Activated CD8-positive, alpha-beta T cell treated with anti-CD3 and anti-CD28 coated beads for 36 hours (primary cell): Measurements from ENCODE around the gene CORO2A. TPM values are rescaled to one million over a fixed set of nuclear protein-coding genes. Genes with fewer than 3 reads are reported as not detected.

ENCODE experiments used
- ATAC-seq: fragments of 200-7000 bp; cut with Tn5 transposase; one replicate; pipeline ENCODE4 v1.10.0; 2021; ENCODE audit warnings: mild to moderate bottlenecking, moderate library complexity
- CTCF ChIA-PET: fragments of 350-600 bp; sonication (Branson Sonifier 250); formaldehyde crosslinking; loops from one replicate; lab custom pipeline; 2021; ENCODE audit warnings: antibody characterized with exemption; lab: Charles Lee
- POLR2A ChIA-PET: fragments of 350-600 bp; sonication (Branson Sonifier 250); formaldehyde crosslinking; loops from one replicate; lab custom pipeline; 2021; ENCODE audit warnings: antibody characterized with exemption; lab: Charles Lee
- DNase-seq: peaks from one replicate; pipeline ENCODE4 v3.0.0-alpha.2; 2020
- H3K27ac Mint-ChIP-seq: one replicate; pipeline ENCODE4 v1.8.0; 2021; ENCODE audit warnings: mild to moderate bottlenecking, mixed read lengths
- H3K27me3 Mint-ChIP-seq: one replicate; pipeline ENCODE4 v1.8.0; 2021; ENCODE audit warnings: mixed read lengths
- H3K36me3 Mint-ChIP-seq: one replicate; pipeline ENCODE4 v1.8.0; 2021; ENCODE audit warnings: low read depth, mixed read lengths
- H3K4me1 Mint-ChIP-seq: one replicate; pipeline ENCODE4 v1.8.0; 2021; ENCODE audit warnings: low read depth, mixed read lengths
- H3K4me3 Mint-ChIP-seq: one replicate; pipeline ENCODE4 v1.8.0; 2021; ENCODE audit warnings: mild to moderate bottlenecking, moderate library complexity, mixed read lengths
- H3K9me3 Mint-ChIP-seq: one replicate; pipeline ENCODE4 v1.8.0; 2021; ENCODE audit warnings: mixed read lengths
- intact Hi-C: fragments of 100-400 bp; cut with micrococcal nuclease; formaldehyde crosslinking; loops from one replicate; pipeline ENCODE4 v1.10.0; 2022
- total RNA-seq, 2 experiments: library from RNA; stranded (reverse); gene quantifications; one replicate each; pipeline ENCODE4 v1.2.3, GENCODE V29; 2021
- TF ChIP-seq, protein P1 (sequence below): fragments of 200-600 bp; IDR thresholded peaks from one replicate; pipeline ENCODE4 v1.8.0; 2022; ENCODE audit warnings: antibody characterized with exemption, mild to moderate bottlenecking

The CORO2A gene
- total RNA-seq, 2 experiments from 2014 or later: 12.2 to 13.4 TPM

DNA sequence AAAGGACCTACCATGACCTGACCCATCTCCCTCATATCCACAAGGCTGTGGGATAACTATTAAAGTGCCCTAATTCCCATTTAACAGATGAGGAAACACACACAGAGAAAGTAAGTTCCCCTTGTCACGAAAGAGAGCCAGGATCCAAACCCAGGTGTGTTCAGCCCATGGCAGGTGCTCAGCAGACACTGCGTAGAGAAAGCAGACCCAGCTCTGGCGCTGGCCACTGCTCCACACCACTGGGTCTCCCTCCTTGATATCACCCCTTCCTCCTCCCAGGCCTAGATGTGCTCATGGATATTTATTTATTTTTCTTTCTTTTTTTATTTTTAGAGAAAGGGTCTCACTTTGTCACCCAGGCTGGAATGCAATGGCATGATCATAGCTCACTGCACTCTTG, 24.0 kb upstream of the CORO2A start:
- intact Hi-C loops: no loop called here
- Mint-ChIP-seq H3K36me3 (no peaks in the 10 kb centered on the region), H3K27me3 (no peaks in the 10 kb centered on the region), H3K4me3 (no peak overlapping the region), H3K9me3 (no peaks in the 10 kb centered on the region), H3K27ac (no peak overlapping the region), H3K4me1 (no peaks in the 10 kb centered on the region)
- ATAC-seq (no peak), DNase-seq (no peak)
- TF ChIP-seq, protein P1, sequence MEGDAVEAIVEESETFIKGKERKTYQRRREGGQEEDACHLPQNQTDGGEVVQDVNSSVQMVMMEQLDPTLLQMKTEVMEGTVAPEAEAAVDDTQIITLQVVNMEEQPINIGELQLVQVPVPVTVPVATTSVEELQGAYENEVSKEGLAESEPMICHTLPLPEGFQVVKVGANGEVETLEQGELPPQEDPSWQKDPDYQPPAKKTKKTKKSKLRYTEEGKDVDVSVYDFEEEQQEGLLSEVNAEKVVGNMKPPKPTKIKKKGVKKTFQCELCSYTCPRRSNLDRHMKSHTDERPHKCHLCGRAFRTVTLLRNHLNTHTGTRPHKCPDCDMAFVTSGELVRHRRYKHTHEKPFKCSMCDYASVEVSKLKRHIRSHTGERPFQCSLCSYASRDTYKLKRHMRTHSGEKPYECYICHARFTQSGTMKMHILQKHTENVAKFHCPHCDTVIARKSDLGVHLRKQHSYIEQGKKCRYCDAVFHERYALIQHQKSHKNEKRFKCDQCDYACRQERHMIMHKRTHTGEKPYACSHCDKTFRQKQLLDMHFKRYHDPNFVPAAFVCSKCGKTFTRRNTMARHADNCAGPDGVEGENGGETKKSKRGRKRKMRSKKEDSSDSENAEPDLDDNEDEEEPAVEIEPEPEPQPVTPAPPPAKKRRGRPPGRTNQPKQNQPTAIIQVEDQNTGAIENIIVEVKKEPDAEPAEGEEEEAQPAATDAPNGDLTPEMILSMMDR: no peak
- POLR2A ChIA-PET: interaction anchor here (0.9 kb wide), 1 partner anchor 10 kb away, joined by 4 read pairs; no protein-coding TSS in a partner anchor
- CTCF ChIA-PET: interaction anchor here (3.4 kb wide), 1 partner anchor 11 kb away, joined by 18 read pairs; no protein-coding TSS in a partner anchor

DNA sequence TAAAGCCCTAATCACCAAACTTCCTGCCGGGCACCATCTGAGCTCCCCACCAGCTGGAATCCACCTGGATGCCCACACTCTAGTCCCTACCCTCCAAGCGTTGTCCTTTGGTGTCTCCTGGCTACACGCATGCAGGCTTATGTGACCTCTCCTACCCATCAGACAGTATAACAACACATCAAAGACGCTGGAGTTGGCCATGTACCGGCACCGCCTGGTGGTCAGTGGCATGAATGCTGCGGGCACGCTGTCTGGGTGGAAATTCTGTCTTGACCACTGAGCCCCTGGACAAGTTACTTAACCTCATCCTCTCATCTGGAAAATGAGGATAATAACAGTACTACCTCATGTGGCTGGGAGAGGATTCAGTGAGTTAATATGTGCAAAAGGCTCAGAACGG, 23.4 kb upstream of the CORO2A start:
- Mint-ChIP-seq H3K36me3 (no peaks in the 10 kb centered on the region), H3K4me3 (no peak overlapping the region), H3K9me3 (no peaks in the 10 kb centered on the region), H3K27ac (no peak overlapping the region), H3K4me1 (no peaks in the 10 kb centered on the region), H3K27me3 (no peaks in the 10 kb centered on the region)
- intact Hi-C loops: no loop called here
- DNase-seq (peak; percentile 11), ATAC-seq (peak; percentile 34)
- ChIA-PET POLR2A (no interaction called here), CTCF (no interaction called here)
- TF ChIP-seq, protein P1: no peak

DNA sequence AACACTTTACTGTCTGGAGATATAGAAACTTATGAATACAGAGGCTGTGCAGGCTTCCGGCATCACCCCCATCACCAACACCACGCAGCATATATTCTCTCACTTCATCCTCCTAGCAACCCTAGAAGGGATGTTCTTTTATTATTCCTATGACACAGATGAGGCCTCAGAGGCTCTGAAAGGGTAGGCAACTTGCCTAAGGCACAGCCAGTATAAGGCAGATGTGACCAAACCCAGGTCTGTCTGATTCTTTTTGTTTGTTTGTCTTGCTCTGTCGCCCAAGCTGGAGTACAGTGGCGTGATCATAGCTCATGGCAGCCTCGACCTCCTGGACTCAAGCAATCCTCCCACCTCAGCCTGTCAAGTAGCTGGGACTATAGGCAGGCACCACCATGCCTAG, 22.8 kb upstream of the CORO2A start:
- H3K36me3 Mint-ChIP-seq: no peaks in the 10 kb centered on the region
- H3K4me1 Mint-ChIP-seq: no peaks in the 10 kb centered on the region
- H3K27ac Mint-ChIP-seq: no peak overlapping the region
- TF ChIP-seq, protein P1: no peak
- H3K9me3 Mint-ChIP-seq: no peaks in the 10 kb centered on the region
- POLR2A ChIA-PET: no interaction called here
- ATAC-seq (no peak), DNase-seq (no peak)
- CTCF ChIA-PET: no interaction called here
- H3K27me3 Mint-ChIP-seq: no peaks in the 10 kb centered on the region
- intact Hi-C loops: no loop called here
- H3K4me3 Mint-ChIP-seq: no peak overlapping the region

DNA sequence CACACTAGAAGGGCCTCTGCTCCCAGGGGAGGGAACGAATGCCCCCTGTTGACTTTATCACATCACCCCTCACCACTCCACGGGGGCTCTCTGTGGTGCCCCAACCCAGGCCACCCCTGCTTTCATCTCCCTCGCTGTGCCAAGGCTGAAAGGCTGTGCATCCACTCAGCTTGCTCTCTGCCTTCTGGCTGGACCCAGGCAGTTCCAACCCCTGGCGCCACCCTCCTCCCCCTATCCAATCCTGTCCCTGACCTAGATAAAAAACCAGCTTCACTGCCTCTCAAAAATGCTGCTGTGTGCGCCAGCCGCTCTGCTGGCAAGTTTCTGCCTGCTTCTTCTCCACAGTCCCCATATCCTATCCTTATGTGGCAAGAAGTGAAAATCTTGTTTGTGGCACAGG, 22.4 kb upstream of the CORO2A start:
- ChIA-PET CTCF (no interaction called here), POLR2A (no interaction called here)
- Mint-ChIP-seq H3K27me3 (no peaks in the 10 kb centered on the region), H3K27ac (no peak overlapping the region), H3K4me3 (no peak overlapping the region), H3K9me3 (no peaks in the 10 kb centered on the region), H3K36me3 (no peaks in the 10 kb centered on the region), H3K4me1 (no peaks in the 10 kb centered on the region)
- TF ChIP-seq, protein P1: no peak
- intact Hi-C loops: no loop called here
- DNase-seq (no peak), ATAC-seq (no peak)

DNA sequence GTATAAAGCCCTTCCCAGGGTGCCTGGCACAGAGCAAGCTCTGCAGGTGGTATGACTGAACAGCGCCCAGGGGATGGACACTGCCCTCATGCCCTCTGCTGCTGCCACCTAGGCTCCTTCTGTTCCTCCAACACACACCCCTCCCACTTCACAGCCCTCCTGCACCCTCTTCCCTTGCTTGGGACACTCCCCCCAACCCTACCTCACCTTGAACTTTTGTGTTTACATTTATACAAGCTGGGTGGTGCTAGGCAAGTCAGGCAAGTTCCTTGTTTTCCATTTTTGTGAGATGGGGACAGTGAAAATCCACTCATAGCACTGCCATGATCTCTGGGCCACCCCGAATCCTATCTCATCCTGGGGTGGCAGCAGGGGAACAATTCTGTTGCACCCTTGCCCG, 18.8 kb upstream of the CORO2A start:
- Mint-ChIP-seq H3K27me3 (no peaks in the 10 kb centered on the region), H3K4me1 (no peaks in the 10 kb centered on the region), H3K4me3 (no peak overlapping the region), H3K9me3 (no peaks in the 10 kb centered on the region), H3K36me3 (no peaks in the 10 kb centered on the region), H3K27ac (no peak overlapping the region)
- ATAC-seq (no peak), DNase-seq (no peak)
- CTCF ChIA-PET: interaction anchor here (1.6 to 1.7 kb wide), 2 partner anchors 45 to 137 kb away, joined by 4 to 5 read pairs; partner anchors contain the start of gene TBC1D2
- intact Hi-C loops: no loop called here
- TF ChIP-seq, protein P1: no peak
- POLR2A ChIA-PET: no interaction called here
